Esophagus squamous epithelium (tissue), 4 donors: Measurements from ENCODE around the gene TMOD4.

Source experiments
- CTCF ChIP-seq, 6 experiments: fragments of 450-650 bp in 4 of 6; fragments of 200-600 bp in 2 of 6; sonication (generic) in 2 of 6; IDR thresholded peaks; one replicate each; pipeline ENCODE4 v1.5.1; 2016 to 2019; ENCODE audit warnings: antibody characterized with exemption in 6 of 6, mild to moderate bottlenecking in 4 of 6, moderate library complexity in 4 of 6
- POLR2A ChIP-seq, 4 donors: fragments of 450-650 bp; IDR thresholded peaks; one replicate each; pipeline ENCODE4 v1.6.1; 2017; ENCODE audit warnings: antibody characterized with exemption in 4 of 4, mild to moderate bottlenecking in 4 of 4, moderate library complexity in 3 of 4

- TF ChIP-seq CTCF (IDR thresholded peaks at IDR 0.05) (no peak), POLR2A (IDR thresholded peaks at IDR 0.05) (no peak)
These were observed 33.2 kb downstream of the TMOD4 start for GRCh38 chr1:151142411-151143056.
